ENCODE results near the gene KCNQ1. TPM values are rescaled to one million over a fixed set of nuclear protein-coding genes. Genes with fewer than 3 reads are reported as not detected.

KCNQ1 gene
- total and polyA plus RNA-seq, 2 experiments from 2014 or later: not detected

- 86 to 90% methylated on average over 14 of the region's 14 CpGs for WGBS, 2 experiments (ENCODE audit: low coverage in 1 of 2, low lambda C conversion rate in 2 of 2, missing lambda C conversion rate in 2 of 2)
- Histone ChIP-seq H3K9me2 (ENCODE audit: insufficient read depth) (no peaks in the 10 kb centered on the region), H3K4me3 (no peak overlapping the region), H3K4me2 (ENCODE audit: unreplicated experiment) (no peak overlapping the region), H3K9me3 (ENCODE audit: low read depth) (no peaks in the 10 kb centered on the region), H3K36me3 (ENCODE audit: low read depth) (no peaks in the 10 kb centered on the region), H3K9ac (no peak overlapping the region), H3K4me1 (ENCODE audit: insufficient read depth) (no peaks in the 10 kb centered on the region), H3K79me2 (ENCODE audit: insufficient read depth) (no peaks in the 10 kb centered on the region), H3K27me3 (replicated peaks; ENCODE audit: insufficient read depth) (no peaks in the 10 kb centered on the region), H2AFZ (no peak overlapping the region), H3K27ac (no peak overlapping the region), H4K20me1 (ENCODE audit: insufficient read depth) (no peaks in the 10 kb centered on the region), H3F3A (ENCODE audit: insufficient read depth) (no peaks in the 10 kb centered on the region)
- in situ Hi-C loops (cut with MboI): no loop called here
- TF ChIP-seq EZH2 (IDR thresholded peaks at IDR 0.05; ENCODE audit: insufficient read depth, poor library complexity, severe bottlenecking) (no peak), EZH2phosphoT487 (IDR thresholded peaks at IDR 0.05; ENCODE audit: insufficient read depth, low read depth) (no peak)
- DNase-seq: no peak
Measured at GRCh38 chr11:2843551-2843950, 398.7 kb downstream of the KCNQ1 start.

GRCh38 chr11:2844116-2844842 lies 399.5 kb downstream of the KCNQ1 start:
- H3K4me3 ChIP-seq: no peak overlapping the region
- no peaks in the 10 kb centered on the region for H3K79me2 ChIP-seq (ENCODE audit: insufficient read depth)
- H3K27ac ChIP-seq: no peak overlapping the region
- 27 to 47% methylated on average over 13 to 15 of the region's 19 CpGs for WGBS, 2 experiments (ENCODE audit: low coverage in 1 of 2, low lambda C conversion rate in 2 of 2, missing lambda C conversion rate in 2 of 2)
- DNase-seq: no peak
- H2AFZ ChIP-seq: no peak overlapping the region
- TF ChIP-seq EZH2 (IDR thresholded peaks at IDR 0.05; ENCODE audit: insufficient read depth, poor library complexity, severe bottlenecking) (no peak), EZH2phosphoT487 (IDR thresholded peaks at IDR 0.05; ENCODE audit: insufficient read depth, low read depth) (no peak)
- no peaks in the 10 kb centered on the region for H3K36me3 ChIP-seq (ENCODE audit: low read depth)
- H3F3A ChIP-seq (ENCODE audit: insufficient read depth): no peaks in the 10 kb centered on the region
- H3K9me2 ChIP-seq (ENCODE audit: insufficient read depth): no peaks in the 10 kb centered on the region
- no peak overlapping the region for H3K4me2 ChIP-seq (ENCODE audit: unreplicated experiment)
- in situ Hi-C loops (cut with MboI): no loop called here
- H3K9ac ChIP-seq: no peak overlapping the region
- no peaks in the 10 kb centered on the region for H4K20me1 ChIP-seq (ENCODE audit: insufficient read depth)
- H3K27me3 ChIP-seq (replicated peaks; ENCODE audit: insufficient read depth): no peaks in the 10 kb centered on the region
- H3K4me1 ChIP-seq (ENCODE audit: insufficient read depth): no peaks in the 10 kb centered on the region
- H3K9me3 ChIP-seq (ENCODE audit: low read depth): no peaks in the 10 kb centered on the region

- Histone ChIP-seq H4K20me1 (ENCODE audit: insufficient read depth) (no peaks in the 10 kb centered on the region), H2AFZ (no peak overlapping the region), H3K9me2 (ENCODE audit: insufficient read depth) (no peaks in the 10 kb centered on the region), H3K4me2 (ENCODE audit: unreplicated experiment) (no peak overlapping the region), H3K9me3 (ENCODE audit: low read depth) (no peaks in the 10 kb centered on the region), H3K36me3 (ENCODE audit: low read depth) (no peaks in the 10 kb centered on the region), H3K79me2 (ENCODE audit: insufficient read depth) (no peaks in the 10 kb centered on the region), H3K9ac (no peak overlapping the region), H3K4me1 (ENCODE audit: insufficient read depth) (no peaks in the 10 kb centered on the region), H3K4me3 (no peak overlapping the region), H3F3A (ENCODE audit: insufficient read depth) (no peaks in the 10 kb centered on the region), H3K27ac (no peak overlapping the region), H3K27me3 (replicated peaks; ENCODE audit: insufficient read depth) (no peaks in the 10 kb centered on the region)
- TF ChIP-seq EZH2phosphoT487 (IDR thresholded peaks at IDR 0.05; ENCODE audit: insufficient read depth, low read depth) (no peak), EZH2 (IDR thresholded peaks at IDR 0.05; ENCODE audit: insufficient read depth, poor library complexity, severe bottlenecking) (no peak)
- no peak for DNase-seq
- WGBS, 2 experiments (ENCODE audit: low coverage in 1 of 2, low lambda C conversion rate in 2 of 2, missing lambda C conversion rate in 2 of 2): 74 to 79% methylated on average over 12 of the region's 12 CpGs
- in situ Hi-C loops (cut with MboI): no loop called here
Measured at GRCh38 chr11:2844996-2845395, 400.2 kb downstream of the KCNQ1 start.

- Histone ChIP-seq H3K4me1 (ENCODE audit: insufficient read depth) (no peaks in the 10 kb centered on the region), H3K9ac (no peak overlapping the region), H2AFZ (no peak overlapping the region), H3K27ac (no peak overlapping the region), H3K79me2 (ENCODE audit: insufficient read depth) (no peaks in the 10 kb centered on the region), H3K9me3 (ENCODE audit: low read depth) (no peaks in the 10 kb centered on the region), H3K36me3 (ENCODE audit: low read depth) (no peaks in the 10 kb centered on the region), H3K4me3 (no peak overlapping the region), H3K4me2 (ENCODE audit: unreplicated experiment) (no peak overlapping the region), H3K27me3 (replicated peaks; ENCODE audit: insufficient read depth) (no peaks in the 10 kb centered on the region), H4K20me1 (ENCODE audit: insufficient read depth) (no peaks in the 10 kb centered on the region), H3K9me2 (ENCODE audit: insufficient read depth) (no peaks in the 10 kb centered on the region), H3F3A (ENCODE audit: insufficient read depth) (no peaks in the 10 kb centered on the region)
- no peak for TF ChIP-seq EZH2 (IDR thresholded peaks at IDR 0.05; ENCODE audit: insufficient read depth, poor library complexity, severe bottlenecking)
- no peak for TF ChIP-seq EZH2phosphoT487 (IDR thresholded peaks at IDR 0.05; ENCODE audit: insufficient read depth, low read depth)
- WGBS, 2 experiments (ENCODE audit: low coverage in 1 of 2, low lambda C conversion rate in 2 of 2, missing lambda C conversion rate in 2 of 2): 71 to 72% methylated on average over 16 to 17 of the region's 17 CpGs
- DNase-seq: peak; percentile 20
- in situ Hi-C loops (cut with MboI): no loop called here
Measured at GRCh38 chr11:2846056-2846455, 401.2 kb downstream of the KCNQ1 start.
